Lung (tissue), 13 donors: ENCODE results near the gene NAP1L5. TPM values are rescaled to one million over a fixed set of nuclear protein-coding genes. Genes with fewer than 3 reads are reported as not detected.

Experiments used
- ATAC-seq: fragments of 200-7000 bp; cut with Tn5 transposase; one replicate; pipeline ENCODE4 v1.9.1; 2020; ENCODE audit warnings: moderate number of reproducible peaks; ENCODE audit not compliant: insufficient read depth, low FRiP score
- DNase-seq, 3 donors: peaks; one replicate each; pipeline ENCODE4 v3.0.0-alpha.2; 2013 to 2017
- H3K27ac ChIP-seq, 2 donors: one replicate each; pipeline ENCODE4 v1.5.1; 2013; ENCODE audit warnings: mild to moderate bottlenecking in 2 of 2, moderate library complexity in 2 of 2, control low read depth in 1 of 2, inconsistent platforms in 1 of 2, low read depth in 1 of 2, low read length in 1 of 2
- H3K27me3 ChIP-seq, 3 donors: one replicate each; pipeline ENCODE4 v1.5.1; 2013; ENCODE audit warnings: low read length in 2 of 3; ENCODE audit not compliant: control insufficient read depth in 3 of 3, insufficient read depth in 3 of 3
- H3K36me3 ChIP-seq, 4 donors: one replicate each; pipeline ENCODE4 v1.5.1; 2013; ENCODE audit warnings: low read length in 4 of 4, mild to moderate bottlenecking in 1 of 4, moderate library complexity in 1 of 4; ENCODE audit not compliant: control insufficient read depth in 4 of 4, insufficient read depth in 4 of 4
- H3K4me1 ChIP-seq, 5 donors: one replicate each; pipeline ENCODE4 v1.5.1; 2013; ENCODE audit warnings: low read length in 5 of 5, mild to moderate bottlenecking in 2 of 5, moderate library complexity in 1 of 5; ENCODE audit not compliant: control insufficient read depth in 5 of 5, insufficient read depth in 5 of 5
- H3K4me3 ChIP-seq: one replicate; pipeline ENCODE4 v1.5.1; 2013; ENCODE audit warnings: mild to moderate bottlenecking, control low read depth, moderate library complexity
- H3K9ac ChIP-seq, 2 donors: one replicate each; pipeline ENCODE4 v1.5.1; 2013; ENCODE audit warnings: low read length in 2 of 2, control low read depth in 1 of 2; ENCODE audit not compliant: insufficient read depth in 1 of 2
- H3K9me3 ChIP-seq, 4 donors: one replicate each; pipeline ENCODE4 v1.5.1; 2013; ENCODE audit warnings: low read length in 3 of 4, mild to moderate bottlenecking in 1 of 4, moderate library complexity in 1 of 4; ENCODE audit not compliant: control insufficient read depth in 4 of 4, insufficient read depth in 3 of 4
- CTCF ChIP-seq: IDR thresholded peaks from 2 replicates; pipeline ENCODE4 v1.5.1; 2012; ENCODE audit warnings: mild to moderate bottlenecking; ENCODE audit errors: control extremely low read depth, extremely low read depth
- WGBS, 2 donors: extraction: QIAGEN DNeasy Blood & Tissue Kit; methylation state at CpG; one replicate each; pipeline ENCODE4 v1.1.7; 2013; 5-methylcytosine and 5-hydroxymethylcytosine counted together
- polyA plus RNA-seq, 2 donors: library from polyadenylated mRNA; stranded (reverse); fragments of 200-250 nt; gene quantifications; one replicate each; pipeline ENCODE4 v1.2.1, GENCODE V29; 2013
- small RNA-seq: library from RNA; depleted of rRNA; stranded (forward); fragments of <200 nt; gene quantifications from one replicate; pipeline ENCODE3, GENCODE V24; 2014; ENCODE audit warnings: low replicate concordance
- total RNA-seq, 2 donors: library from RNA; depleted of rRNA in 1 of 2; stranded (reverse); fragments of >200 nt in 1 of 2; gene quantifications; one replicate each; pipeline ENCODE4 v1.2.1, GENCODE V29; 2014 to 2021
- donor health status: control.
- donor health status: control.
- donor health status: Bipolar disorder and iron deficiency.
- donor health status: healthy.
- donor health status: DM: yes; HTN: yes; CAD: no.

The NAP1L5 gene
- total and polyA plus RNA-seq, 4 donors = 2.6 to 8.8 (median 3.2) TPM

- WGBS, 2 donors = 89 to 93% methylated on average over 7 of the region's 7 CpGs
- DNase-seq (no peak), ATAC-seq (no peak)
- TF ChIP-seq CTCF = no peak
- Histone ChIP-seq H3K27ac (peak overlapping the region in 1 of 2 donors; percentile 53), H3K9ac (no peak overlapping the region), H3K36me3 (no peaks in the 10 kb centered on the region), H3K9me3 (no peaks in the 10 kb centered on the region), H3K4me1 (peaks cover 0 to 11% (median 0%) of the 10 kb centered on the region in 5 donors), H3K27me3 (no peaks in the 10 kb centered on the region), H3K4me3 (no peak overlapping the region)
These were observed 50.9 kb downstream of the NAP1L5 start for GRCh38 chr4:88646528-88647280.

- Histone ChIP-seq H3K27ac (no peak overlapping the region), H3K9ac (no peak overlapping the region), H3K9me3 (no peaks in the 10 kb centered on the region), H3K27me3 (no peaks in the 10 kb centered on the region), H3K4me3 (no peak overlapping the region), H3K4me1 (peaks cover 0 to 11% (median 0%) of the 10 kb centered on the region in 5 donors), H3K36me3 (no peaks in the 10 kb centered on the region)
- TF ChIP-seq CTCF = no peak
- WGBS, 2 donors = 93% methylated on average over 1 of the region's 1 CpG
- DNase-seq (no peak), ATAC-seq (no peak)
These were observed 51.6 kb downstream of the NAP1L5 start for GRCh38 chr4:88645994-88646393.

Small RNA genes within 50 kb of the gene (small RNA-seq; reads per million reads assigned to genes)
- gene RF02115 (not detected), gene RNU6-33P (not detected)

Other genes starting within 250 kb of the NAP1L5 start
- gene HERC5, start 240.7 kb downstream of the NAP1L5 start, total RNA-seq = 1 to 10 TPM; 3.9 to 7.8 TPM
- gene HERC5, start 240.7 kb downstream of the NAP1L5 start, polyA plus RNA-seq = 1 to 10 TPM; 4.7 to 6.0 TPM
- 10 to 100 TPM; 63.7 to 82.0 TPM for gene PYURF, start 174.1 kb downstream of the NAP1L5 start, total RNA-seq
- 100 to 1,000 TPM in 1 of 2 donors, 10 to 100 TPM in 1; 79.9 to 106 TPM for gene PYURF, start 174.1 kb downstream of the NAP1L5 start, polyA plus RNA-seq
- gene HERC3, start 105.3 kb downstream of the NAP1L5 start, total RNA-seq = 10 to 100 TPM; 34.3 to 48.0 TPM
- 10 to 100 TPM in 1 of 2 donors, 1 to 10 TPM in 1; 6.2 to 15.5 TPM for gene HERC3, start 105.3 kb downstream of the NAP1L5 start, polyA plus RNA-seq